WERI-Rb-1 (cell line): ENCODE results near the gene DNAJB12.
A peak's percentile ranks its signal among the peaks of the same experiment; 100 is the strongest.
"Not testable (repeated sequence)": the region's sequence is repeated elsewhere in the genome, so short reads cannot be mapped to it uniquely, and the experiment has no call there.

ENCODE experiments used
- DNase-seq: peaks from one replicate; pipeline ENCODE4 v3.0.0-alpha.2; 2020
- H3K27ac ChIP-seq: fragments of 250-450 bp; sonication (Bioruptor Pico); 2 replicates; pipeline ENCODE4 v1.5.1; 2020; ENCODE audit warnings: mild to moderate bottlenecking, moderate library complexity
- H3K27me3 ChIP-seq: fragments of 250-450 bp; sonication (Bioruptor Pico); 2 replicates; pipeline ENCODE4 v1.5.1; 2021; ENCODE audit warnings: mild to moderate bottlenecking, low read depth, moderate library complexity; ENCODE audit not compliant: insufficient read depth, severe bottlenecking
- H3K36me3 ChIP-seq: fragments of 250-450 bp; sonication (Bioruptor Pico); 2 replicates; pipeline ENCODE4 v1.5.1; 2020; ENCODE audit warnings: mild to moderate bottlenecking, moderate library complexity
- H3K4me3 ChIP-seq: 2 replicates; pipeline ENCODE4 v1.5.1; 2011; ENCODE audit warnings: low read depth, mild to moderate bottlenecking, control low read depth, low read length
- H3K9me3 ChIP-seq: fragments of 250-450 bp; sonication (Bioruptor Pico); 2 replicates; pipeline ENCODE4 v1.5.1; 2021; ENCODE audit warnings: mild to moderate bottlenecking, moderate library complexity; ENCODE audit not compliant: severe bottlenecking
- CTCF ChIP-seq: IDR thresholded peaks from 2 replicates; pipeline ENCODE4 v1.5.1; 2011; ENCODE audit warnings: low read depth, mild to moderate bottlenecking, control low read depth, inconsistent platforms, low read length

DNAJB12 gene

DNA sequence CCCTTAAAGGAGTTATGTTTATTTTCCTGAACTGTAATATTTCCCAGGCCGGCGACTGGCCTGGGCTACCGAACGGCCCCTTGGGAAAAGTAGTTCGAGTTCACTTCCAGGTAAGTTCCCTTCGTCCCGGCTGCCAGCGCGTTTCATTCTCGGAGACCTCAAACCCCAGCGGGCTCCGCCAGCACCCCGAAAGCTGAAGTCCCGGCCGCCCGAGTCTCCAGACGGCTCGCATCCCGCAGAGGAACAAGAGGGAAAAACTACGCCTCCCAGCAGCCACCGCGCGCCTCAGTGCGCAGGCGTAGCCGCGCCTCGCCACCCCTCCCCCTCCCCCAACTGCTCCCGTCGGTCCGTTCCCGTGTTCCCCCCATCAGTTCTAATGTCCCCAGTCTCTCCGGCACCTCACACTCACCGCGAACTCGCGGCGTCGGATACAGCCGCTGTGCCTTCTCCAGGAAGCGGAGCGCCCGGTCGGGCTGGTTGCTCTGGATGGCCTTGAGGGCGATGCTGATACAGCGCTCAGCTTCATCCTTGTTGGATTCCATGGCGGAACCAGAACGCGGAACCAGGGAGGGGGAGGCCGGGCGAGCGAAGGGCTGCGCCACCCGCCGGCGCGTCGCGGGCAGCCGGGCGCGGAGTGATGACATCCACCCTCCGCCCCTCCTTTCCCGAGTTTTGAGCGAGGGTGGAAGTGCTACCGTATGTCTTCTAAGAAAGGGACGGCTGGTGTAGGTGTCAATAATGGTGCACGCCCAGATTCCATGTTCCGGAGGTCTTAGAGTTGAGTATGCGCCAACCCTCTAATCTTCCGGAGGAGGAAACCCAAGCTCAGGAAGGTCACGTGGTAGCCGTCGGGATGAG, at the start of gene DNAJB12:
DNAJB12 (minus strand) TSS at position 564 of the 858 bp plus-strand sequence; CDS start at position 542, 22 bp downstream.
- DNase-seq: peak; percentile 94
- Histone ChIP-seq H3K9me3 (no peaks in the 10 kb centered on the region), H3K27ac (peak within 1 kb of the TSS; percentile 99), H3K4me3 (peak within 1 kb of the TSS; percentile 87), H3K27me3 (no peaks in the 10 kb centered on the region), H3K36me3 (peaks cover 5% of the 10 kb centered on the region)
- no peak for TF ChIP-seq CTCF

GRCh38 chr10:72395581-72395980, 40.9 kb upstream of the DNAJB12 start:
- not testable (repeated sequence) for H3K36me3 ChIP-seq, DNase-seq, H3K27ac ChIP-seq, H3K9me3 ChIP-seq, H3K27me3 ChIP-seq, H3K4me3 ChIP-seq

DNA sequence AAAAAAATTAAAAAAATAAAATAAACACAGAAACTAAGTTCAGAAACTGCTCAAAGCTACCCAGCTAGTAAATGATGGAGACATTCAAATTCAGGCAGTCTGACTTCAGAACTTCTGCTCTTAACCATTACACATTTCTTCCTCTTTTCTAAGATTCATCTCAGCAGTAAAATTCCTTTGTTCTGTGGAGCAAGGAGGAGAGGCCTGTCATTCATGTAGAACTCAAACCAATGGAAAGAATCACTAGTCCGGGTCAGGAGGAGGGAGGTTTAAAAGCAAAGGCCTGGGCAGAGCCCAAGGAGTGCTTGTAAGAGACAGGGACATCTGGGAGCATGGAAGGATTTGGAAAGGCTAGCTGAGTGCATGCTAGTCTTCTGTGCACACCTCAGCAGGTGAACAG, 37.9 kb upstream of the DNAJB12 start:
- Histone ChIP-seq H3K27me3 (no peaks in the 10 kb centered on the region), H3K36me3 (no peaks in the 10 kb centered on the region), H3K27ac (no peak overlapping the region), H3K4me3 (no peak overlapping the region), H3K9me3 (no peaks in the 10 kb centered on the region)
- no peak for TF ChIP-seq CTCF
- no peak for DNase-seq

DNA sequence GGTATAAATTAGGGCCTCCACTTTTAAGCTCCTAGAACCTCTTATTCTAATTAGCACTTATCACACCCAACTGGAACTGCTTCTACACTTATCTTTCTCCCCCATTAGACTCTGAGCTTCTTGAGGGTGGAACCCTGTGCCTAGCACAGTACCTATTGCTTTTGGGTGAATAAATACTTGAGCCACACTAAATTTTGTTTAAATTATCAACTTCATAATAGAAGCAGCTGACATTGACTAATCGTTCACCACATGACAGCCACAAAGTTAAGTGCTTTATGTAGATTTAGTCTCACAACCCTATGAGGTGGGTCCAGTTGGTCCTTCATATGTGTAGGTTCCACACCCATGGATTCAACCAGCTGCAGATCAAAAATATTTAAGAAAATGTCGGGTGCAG, 36.0 kb upstream of the DNAJB12 start:
- H3K36me3 ChIP-seq: no peaks in the 10 kb centered on the region
- no peak for DNase-seq
- no peak for TF ChIP-seq CTCF
- H3K27ac ChIP-seq: no peak overlapping the region
- H3K9me3 ChIP-seq: no peaks in the 10 kb centered on the region
- H3K27me3 ChIP-seq: no peaks in the 10 kb centered on the region
- no peak overlapping the region for H3K4me3 ChIP-seq

DNA sequence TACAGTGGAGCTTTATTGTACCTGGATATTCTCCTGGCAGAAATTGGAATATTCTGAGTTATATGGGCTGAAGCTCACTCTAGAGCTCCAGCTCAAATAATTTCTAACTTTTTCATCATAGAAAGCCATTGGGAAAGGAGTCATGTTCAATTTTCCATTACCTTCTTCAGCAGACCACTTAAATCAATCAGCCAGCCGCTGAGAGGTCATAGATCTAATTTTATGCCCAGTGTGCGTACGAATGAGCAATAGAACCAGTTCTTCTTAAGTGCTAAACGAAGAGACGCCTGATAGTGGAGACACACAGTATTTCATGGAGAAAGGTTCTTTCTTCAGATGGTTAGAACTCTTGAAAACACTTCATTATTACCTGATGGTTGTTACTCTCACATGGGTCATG, 35.0 kb upstream of the DNAJB12 start:
- no peak for TF ChIP-seq CTCF

GRCh38 chr10:72389014-72389413, 34.3 kb upstream of the DNAJB12 start:
- no peak for DNase-seq
- H3K36me3 ChIP-seq: no peaks in the 10 kb centered on the region
- H3K27ac ChIP-seq: no peak overlapping the region
- H3K27me3 ChIP-seq: no peaks in the 10 kb centered on the region
- no peaks in the 10 kb centered on the region for H3K9me3 ChIP-seq
- no peak overlapping the region for H3K4me3 ChIP-seq
- TF ChIP-seq CTCF: no peak

More for the DNA sequence above, 35.0 kb upstream of the DNAJB12 start:
- H3K27me3 ChIP-seq: no peaks in the 10 kb centered on the region
- DNase-seq: no peak
- H3K27ac ChIP-seq: no peak overlapping the region
- H3K4me3 ChIP-seq: no peak overlapping the region
- no peaks in the 10 kb centered on the region for H3K36me3 ChIP-seq
- H3K9me3 ChIP-seq: no peaks in the 10 kb centered on the region
